ENCODE measurements around the gene SEPSECS.
"Not testable (repeated sequence)": the region's sequence is repeated elsewhere in the genome, so short reads cannot be mapped to it uniquely, and the experiment has no call there.

Gene SEPSECS

DNA sequence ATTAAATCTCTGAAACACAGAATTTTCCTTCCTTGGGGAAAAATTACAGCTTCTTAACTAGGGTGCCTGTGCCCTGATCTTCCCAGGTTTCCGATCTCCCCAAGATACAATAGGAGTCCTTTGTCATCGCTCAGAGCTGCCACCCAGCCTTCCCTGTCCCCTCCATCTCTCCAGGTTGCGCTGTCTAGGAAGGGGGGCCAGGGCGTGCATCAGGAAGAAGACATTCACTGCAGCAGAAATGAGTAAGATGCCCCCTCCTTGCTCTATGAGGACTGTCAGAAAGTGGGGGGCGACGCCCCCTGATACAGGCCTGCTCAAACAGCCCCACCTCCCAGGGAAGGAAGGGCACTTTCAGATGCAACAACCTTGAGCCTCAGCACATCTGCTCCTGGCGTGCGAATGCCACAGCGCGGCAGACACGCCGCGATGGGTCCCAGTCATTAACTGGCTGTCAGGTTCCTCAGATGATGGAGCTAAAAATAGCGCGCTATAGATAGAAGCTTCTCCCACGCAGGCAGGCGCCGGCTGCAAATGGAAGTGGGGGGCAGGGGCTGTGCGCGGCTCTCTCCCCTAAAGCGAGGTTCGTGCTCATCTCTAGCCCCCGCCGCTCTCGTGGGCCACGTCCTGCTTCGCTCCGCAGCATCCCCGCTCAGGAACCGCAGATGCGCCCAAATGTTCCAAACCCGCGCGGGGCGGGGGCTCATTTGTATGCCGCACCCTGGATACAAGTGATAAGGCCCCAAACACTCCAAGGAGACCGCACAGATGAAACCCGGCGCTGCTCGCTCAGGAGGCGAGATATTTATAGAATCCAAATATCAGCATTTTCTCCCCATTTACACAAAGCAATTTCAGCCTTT is 71.9 kb downstream of the SEPSECS start:
- in situ Hi-C loops (cut with MboI; ENCODE audit: low sequenced_read_pairs), result no loop called here

DNA sequence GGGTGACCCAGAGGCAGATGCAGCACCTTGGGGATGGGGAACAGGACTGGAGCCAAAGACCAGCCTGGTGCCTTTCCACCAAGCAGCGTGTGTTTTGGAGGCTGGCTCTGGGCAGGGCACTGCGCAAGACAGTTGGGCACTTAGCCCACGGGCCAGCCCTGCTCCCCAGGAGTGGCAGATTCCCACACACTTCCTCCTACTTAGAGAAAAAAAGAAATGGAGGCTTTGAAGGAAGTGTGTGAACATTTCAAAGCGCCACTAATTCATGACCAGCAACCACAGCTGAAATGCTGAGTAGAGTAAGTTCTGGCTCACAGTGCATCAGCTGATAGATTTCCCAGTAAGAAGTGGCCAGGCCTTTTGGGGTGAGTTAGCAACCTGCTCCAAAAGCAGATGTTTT is 74.6 kb downstream of the SEPSECS start:
- in situ Hi-C loops (cut with MboI; ENCODE audit: low sequenced_read_pairs), result no loop called here

DNA sequence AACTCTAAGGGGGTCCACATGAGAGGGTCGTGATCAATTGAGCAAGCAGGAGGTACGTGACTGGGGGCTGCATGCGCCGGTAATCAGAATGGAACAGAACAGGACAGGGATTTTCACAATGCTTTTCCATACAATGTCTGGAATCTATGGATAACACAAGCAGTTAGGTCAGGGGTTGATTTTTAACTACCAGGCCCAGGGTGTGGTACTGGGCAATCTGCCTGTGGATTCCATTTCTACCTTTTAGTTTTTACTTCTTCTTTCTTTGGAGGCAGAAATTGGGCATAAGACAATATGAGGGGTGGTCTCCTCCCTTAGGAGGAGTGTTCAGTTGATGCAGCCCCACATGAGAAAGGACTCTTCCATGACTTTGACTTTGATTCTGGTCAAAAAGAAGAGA is 76.8 kb downstream of the SEPSECS start:
- in situ Hi-C loops (cut with MboI; ENCODE audit: low sequenced_read_pairs), result not testable (repeated sequence)

DNA sequence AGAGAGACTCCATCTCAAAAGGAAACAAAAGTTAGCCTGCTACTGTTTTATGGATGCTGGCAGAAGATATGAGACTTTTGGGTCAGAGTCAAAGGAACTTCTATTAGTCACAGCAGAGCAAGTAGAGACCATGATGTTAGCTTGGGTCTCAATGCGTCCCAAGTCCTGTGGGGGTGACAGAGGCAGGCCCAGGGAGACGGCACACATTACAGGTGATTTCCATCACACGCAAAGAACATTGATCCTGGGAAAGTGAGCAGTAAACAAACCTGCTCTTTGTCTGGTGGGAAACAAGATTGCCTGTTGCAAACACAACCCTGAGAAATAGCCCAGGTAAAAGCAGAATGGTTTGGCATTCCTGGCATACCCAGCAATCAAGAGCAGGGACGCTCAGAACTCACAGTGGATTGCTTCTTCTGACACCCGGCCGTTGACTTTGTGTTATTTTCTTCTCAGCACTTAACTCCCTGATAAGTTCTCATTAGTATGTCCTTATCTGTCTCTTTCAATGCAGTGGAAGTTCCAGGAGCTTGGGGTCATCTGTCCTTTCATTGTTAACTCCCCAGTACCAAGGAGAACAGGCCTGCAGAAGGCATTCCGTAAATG is 78.3 kb downstream of the SEPSECS start:
- in situ Hi-C loops (cut with MboI; ENCODE audit: low sequenced_read_pairs), result no loop called here

DNA sequence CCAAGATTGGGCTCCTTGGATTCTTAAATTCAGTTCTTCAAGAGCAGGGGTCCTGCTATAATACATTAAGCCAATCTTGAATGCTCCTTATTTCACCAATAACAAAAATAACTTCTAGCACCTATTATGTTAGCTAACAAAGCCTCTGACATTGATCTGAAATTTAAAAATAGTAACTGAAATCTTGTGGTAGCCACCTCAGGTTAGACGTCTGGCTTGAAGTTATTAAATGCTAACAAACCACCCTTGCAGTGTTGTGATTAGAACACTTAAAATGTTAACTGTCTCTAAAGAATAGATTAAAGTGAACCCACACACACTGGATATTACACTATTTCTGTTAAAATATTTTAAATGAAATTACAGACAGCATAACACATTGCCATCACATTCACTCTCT is 79.7 kb downstream of the SEPSECS start:
- in situ Hi-C loops (cut with MboI; ENCODE audit: low sequenced_read_pairs), result no loop called here

DNA sequence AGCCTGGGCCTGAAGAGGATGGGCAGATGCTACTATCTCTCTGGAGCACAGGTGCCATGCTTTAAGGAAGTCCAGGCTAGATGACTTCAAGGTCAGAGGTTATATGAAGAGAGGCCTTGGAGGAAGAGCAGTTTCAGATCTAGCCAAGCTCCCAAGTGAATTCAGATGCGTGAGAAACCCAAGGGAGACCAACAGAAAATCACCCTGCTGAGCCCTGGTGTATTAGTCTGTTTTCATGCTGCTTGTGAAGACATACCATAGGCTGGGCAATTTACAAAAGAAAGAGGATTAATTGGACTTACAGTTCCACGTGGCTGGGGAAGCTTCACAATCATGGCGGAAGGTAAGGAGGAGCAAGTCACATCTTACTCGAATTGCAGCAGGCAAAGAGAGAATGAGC is 81.7 kb downstream of the SEPSECS start:
- in situ Hi-C loops (cut with MboI; ENCODE audit: low sequenced_read_pairs), result no loop called here

DNA sequence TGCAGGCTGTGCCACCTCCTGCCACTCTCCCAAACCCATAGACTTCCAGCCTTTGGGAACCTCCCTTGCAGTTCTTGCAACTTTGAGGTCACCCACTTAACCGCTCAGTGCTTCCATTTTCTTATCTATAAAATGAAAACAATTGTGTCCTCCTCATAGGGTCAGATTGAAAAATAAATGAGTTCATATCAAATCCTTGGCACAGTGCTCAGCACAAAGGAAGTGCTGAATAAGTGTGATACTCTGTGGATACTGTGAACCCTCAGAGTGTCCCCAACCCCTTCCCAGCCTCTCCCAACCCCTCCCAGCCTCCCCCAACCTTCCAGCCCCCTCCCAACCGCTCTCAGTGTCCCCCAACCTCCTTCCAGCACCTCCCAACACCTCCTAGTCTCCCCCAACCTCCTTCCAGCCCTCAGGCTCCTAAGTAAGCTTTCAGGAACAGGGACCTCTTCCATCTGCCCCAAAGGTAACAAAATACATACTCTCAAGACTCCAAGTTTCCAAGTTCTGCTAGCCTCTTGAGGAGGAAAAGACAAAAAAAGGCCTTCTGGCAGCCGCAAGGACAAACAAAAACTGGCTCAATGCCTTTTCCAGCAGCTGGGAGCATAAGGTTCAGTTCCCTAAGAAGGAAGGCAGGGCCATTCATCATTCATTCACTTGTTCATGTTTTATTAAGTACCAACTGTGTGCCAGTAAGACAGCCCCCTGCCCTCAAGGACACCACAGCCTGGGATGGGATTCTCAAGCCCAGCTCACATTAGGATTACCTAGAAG is 83.4 kb downstream of the SEPSECS start:
- in situ Hi-C loops (cut with MboI; ENCODE audit: low sequenced_read_pairs), result no loop called here

DNA sequence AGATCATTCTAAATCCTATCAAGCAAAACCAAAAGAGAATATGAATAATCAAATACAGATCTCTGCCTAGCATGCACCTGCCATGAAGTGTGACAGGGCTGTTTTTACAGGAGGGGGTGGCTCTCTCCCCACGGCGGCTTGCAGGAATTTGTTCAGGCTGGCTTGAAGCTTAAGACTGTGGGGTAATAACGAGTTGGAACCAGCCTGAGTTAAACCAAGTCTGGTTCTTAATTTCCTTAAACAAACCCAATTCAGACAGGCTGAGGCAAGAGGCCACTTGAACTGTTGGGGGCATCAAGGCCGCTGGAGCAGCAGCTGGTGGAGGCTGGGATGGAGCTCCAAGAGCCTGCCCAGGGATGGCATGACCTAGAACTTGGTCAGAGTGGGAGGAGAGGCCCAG is 84.4 kb downstream of the SEPSECS start:
- in situ Hi-C loops (cut with MboI; ENCODE audit: low sequenced_read_pairs), result no loop called here

DNA sequence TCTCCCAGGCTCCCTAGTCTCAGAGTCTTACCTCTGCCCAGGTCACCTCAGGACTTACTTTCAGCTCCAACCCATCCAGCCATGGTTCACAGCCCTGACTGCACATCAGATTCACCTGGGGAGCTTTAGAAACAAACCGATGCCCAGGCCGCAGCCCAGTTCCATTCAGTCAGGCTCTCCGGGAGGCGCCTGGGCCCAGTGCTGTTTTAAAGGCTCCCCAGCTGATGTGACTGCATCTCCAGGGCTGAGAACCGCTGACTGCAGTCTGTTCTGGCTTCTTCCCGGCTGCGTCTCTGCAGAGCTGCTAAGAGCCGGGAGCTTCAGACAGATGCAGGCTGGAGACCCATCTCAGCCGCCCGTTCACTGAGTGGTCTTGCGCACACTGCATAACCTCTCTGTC is 85.1 kb downstream of the SEPSECS start:
- in situ Hi-C loops (cut with MboI; ENCODE audit: low sequenced_read_pairs), result no loop called here

DNA sequence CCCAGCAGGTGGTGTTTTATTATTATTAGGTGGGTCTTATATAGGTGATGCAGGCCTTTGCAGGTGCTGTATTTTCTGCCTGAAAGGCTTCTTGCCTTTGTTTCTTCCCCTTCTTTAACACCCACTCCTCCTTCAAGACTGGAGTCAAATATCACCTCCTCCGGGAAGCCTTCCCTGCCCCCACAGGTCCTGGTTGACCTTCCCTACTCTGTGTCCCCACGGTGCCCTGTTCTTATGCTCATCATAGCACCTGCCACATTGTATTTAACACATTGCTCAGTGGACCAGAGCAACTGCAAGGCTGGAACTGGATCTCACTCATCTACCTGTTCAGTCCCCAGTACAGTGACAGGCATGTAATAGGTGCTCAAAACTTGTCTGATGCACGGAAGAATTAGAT is 89.7 kb downstream of the SEPSECS start:
- in situ Hi-C loops (cut with MboI; ENCODE audit: low sequenced_read_pairs), result no loop called here
